OCI-LY1 (cell line): ENCODE results near the gene ARHGEF25.

Experiments
- EZH2 ChIP-seq: fragments of 200-600 bp; sonication (generic), shearing (Covaris generic); IDR thresholded peaks from 2 replicates; pipeline ENCODE4 v1.8.0; 2017; ENCODE audit warnings: borderline replicate concordance, mixed run types, mild to moderate bottlenecking, antibody characterized with exemption, low read length, moderate library complexity, mixed read lengths
- TF ChIP-seq, protein P1 (sequence below): fragments of 200-600 bp; sonication (generic), shearing (Covaris generic); IDR thresholded peaks from 2 replicates; pipeline ENCODE4 v1.5.1; 2017; ENCODE audit warnings: mild to moderate bottlenecking, antibody characterized with exemption, low read length, moderate library complexity, mixed read lengths

DNA sequence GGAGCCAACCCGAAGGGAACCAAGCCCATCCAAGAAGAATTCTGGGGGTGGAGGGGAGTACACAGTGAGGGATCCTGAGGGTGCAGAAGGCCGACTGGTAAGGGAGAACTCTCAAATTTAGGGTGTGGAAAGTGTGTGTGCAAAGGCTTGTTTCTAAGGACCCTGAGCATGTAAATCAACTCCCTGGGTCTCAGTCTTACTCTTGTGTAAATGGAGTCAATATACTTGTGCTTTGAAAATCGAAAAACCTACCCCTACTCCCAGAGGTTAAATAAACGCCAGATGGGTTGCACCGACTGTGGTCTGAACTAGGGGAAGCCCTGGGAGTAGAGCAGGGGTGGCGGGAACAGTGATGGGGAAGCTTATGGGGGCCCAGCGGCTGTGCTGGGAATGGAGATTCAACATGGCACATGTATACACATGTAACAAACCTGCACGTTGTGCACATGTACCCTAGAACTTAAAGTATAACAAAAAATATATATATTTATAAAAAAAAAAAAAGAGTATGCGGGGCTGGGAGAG is 15.7 kb downstream of the ARHGEF25 start:
- TF ChIP-seq, protein P1, sequence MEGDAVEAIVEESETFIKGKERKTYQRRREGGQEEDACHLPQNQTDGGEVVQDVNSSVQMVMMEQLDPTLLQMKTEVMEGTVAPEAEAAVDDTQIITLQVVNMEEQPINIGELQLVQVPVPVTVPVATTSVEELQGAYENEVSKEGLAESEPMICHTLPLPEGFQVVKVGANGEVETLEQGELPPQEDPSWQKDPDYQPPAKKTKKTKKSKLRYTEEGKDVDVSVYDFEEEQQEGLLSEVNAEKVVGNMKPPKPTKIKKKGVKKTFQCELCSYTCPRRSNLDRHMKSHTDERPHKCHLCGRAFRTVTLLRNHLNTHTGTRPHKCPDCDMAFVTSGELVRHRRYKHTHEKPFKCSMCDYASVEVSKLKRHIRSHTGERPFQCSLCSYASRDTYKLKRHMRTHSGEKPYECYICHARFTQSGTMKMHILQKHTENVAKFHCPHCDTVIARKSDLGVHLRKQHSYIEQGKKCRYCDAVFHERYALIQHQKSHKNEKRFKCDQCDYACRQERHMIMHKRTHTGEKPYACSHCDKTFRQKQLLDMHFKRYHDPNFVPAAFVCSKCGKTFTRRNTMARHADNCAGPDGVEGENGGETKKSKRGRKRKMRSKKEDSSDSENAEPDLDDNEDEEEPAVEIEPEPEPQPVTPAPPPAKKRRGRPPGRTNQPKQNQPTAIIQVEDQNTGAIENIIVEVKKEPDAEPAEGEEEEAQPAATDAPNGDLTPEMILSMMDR, result no peak
- no peak for TF ChIP-seq EZH2
